HG03280 (cell line): Measurements from ENCODE around the gene GRHL3.

ENCODE experiments used
- ATAC-seq: cut with Tn5 transposase; IDR thresholded peaks from one replicate; pipeline ENCODE4 v1.9.1; 2021; ENCODE audit warnings: mild to moderate bottlenecking, moderate library complexity; ENCODE audit not compliant: unreplicated experiment

Gene GRHL3

GRCh38 chr1:24366707-24367106, 47.5 kb downstream of the GRHL3 start:
- ATAC-seq, result no peak

- ATAC-seq, result no peak
These were observed 50.0 kb downstream of the GRHL3 start for GRCh38 chr1:24369199-24369598.

DNA sequence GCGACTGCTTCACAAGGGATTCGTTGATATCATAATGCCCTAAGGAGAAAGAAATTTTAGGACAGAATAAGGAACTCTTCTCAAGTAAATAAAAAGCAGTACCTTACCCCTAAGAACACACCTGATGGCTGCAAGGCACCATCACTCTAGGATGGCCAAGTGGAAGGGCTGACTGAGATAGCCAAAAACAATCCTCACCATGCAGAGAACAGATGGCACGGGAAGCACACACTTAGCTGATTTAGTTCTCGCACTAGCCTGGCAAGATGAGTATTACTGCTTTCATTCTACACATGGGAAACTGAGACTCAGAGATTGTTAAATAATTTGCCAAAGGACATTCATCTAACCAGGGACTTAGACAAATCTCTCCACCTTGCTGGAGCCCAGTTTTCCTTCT, 50.6 kb downstream of the GRHL3 start:
- ATAC-seq, result no peak

DNA sequence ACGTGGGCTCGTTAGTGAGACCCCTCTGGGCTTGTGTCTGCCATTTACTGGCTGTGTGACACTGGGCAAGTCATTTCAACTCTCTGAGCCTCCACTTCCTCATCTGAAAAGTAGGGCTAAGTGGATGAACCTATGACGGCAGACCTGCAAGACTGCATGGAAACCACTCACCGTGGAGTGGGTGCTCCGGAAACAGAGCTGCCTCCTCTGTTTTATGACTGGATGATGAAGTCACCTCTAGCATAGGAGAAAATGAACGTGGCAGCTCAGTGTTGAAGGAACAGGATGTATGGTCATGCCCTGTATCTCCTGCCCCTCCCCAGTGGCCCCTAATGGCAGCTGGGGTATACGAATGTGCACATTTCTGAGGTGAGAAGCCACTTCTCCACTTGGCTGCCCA, 53.9 kb downstream of the GRHL3 start:
- no peak for ATAC-seq

- ATAC-seq, result no peak
These were observed 54.6 kb downstream of the GRHL3 start for GRCh38 chr1:24373710-24374109.

DNA sequence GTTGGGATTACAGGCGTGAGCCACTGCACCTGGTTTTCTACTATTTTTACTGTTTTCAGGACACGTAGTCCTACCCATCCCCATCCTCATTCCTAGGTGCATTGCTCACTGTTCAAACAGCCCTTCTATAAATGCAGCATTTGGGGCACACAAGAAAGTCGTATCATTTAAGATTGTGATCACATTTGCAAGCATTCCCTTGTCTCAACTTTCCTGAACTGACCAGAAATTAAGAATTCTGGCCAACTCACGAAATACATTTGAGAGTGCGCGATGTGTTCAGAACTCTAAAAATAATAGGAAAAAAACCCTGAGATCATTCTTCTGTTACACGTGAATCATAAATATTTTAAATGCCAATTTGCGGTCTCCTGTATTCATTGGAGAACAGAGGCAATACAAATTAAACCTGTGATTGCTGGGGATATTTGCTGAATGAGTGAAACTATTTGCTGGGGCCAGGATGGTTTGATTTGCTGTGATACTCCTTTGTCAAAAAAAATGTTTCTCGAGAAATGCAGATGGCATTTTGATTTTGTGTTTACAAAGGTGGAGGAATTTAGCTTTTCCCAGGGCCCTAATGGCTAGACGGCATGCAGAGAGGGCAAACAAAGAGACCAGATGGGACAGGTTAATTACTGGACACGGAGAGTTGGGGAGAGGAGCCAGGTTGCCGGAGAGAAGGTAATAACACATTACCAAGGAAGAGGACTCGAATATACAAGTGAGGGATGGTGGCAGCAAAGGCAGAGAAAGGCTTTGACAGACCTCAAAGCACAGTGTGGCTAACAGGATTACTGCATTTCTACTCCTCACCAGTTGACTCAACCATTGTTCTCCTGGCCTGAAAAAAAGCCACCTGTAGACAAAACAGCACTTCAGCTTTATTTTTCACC, 56.0 kb downstream of the GRHL3 start:
- ATAC-seq, result no peak

GRCh38 chr1:24379733-24380315, 60.7 kb downstream of the GRHL3 start:
- ATAC-seq, result no peak

- ATAC-seq, result no peak
These were observed 61.4 kb downstream of the GRHL3 start for GRCh38 chr1:24380508-24380907.

GRCh38 chr1:24381256-24381655, 62.1 kb downstream of the GRHL3 start:
- no peak for ATAC-seq

GRCh38 chr1:24382165-24382577, 63.0 kb downstream of the GRHL3 start:
- no peak for ATAC-seq

DNA sequence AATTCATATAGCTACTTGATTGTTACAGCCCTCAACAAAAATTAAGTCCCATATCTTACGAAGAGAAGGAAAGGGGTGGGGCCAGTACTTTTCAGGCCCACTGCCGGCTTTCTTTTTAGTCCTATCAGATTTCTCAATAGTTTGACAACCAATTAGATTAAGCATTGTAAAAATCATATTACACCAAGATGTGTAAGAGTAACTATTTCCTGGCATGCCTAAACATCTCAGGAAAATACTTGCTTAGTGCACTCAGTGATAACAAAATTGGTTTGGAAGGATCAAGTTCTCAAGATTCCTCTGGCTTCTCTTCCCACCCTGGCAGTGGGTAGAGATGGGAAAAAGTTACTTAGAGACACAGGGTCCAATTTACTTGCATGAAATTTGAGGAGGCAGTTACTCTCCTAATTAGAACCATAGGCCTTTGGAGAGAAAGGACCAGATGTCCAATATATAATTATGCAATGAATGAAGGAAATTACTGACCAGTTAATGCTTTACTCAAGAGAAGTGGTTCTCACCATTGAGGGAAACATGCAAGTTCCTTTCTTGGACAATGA, 64.3 kb downstream of the GRHL3 start:
- ATAC-seq, result no peak

DNA sequence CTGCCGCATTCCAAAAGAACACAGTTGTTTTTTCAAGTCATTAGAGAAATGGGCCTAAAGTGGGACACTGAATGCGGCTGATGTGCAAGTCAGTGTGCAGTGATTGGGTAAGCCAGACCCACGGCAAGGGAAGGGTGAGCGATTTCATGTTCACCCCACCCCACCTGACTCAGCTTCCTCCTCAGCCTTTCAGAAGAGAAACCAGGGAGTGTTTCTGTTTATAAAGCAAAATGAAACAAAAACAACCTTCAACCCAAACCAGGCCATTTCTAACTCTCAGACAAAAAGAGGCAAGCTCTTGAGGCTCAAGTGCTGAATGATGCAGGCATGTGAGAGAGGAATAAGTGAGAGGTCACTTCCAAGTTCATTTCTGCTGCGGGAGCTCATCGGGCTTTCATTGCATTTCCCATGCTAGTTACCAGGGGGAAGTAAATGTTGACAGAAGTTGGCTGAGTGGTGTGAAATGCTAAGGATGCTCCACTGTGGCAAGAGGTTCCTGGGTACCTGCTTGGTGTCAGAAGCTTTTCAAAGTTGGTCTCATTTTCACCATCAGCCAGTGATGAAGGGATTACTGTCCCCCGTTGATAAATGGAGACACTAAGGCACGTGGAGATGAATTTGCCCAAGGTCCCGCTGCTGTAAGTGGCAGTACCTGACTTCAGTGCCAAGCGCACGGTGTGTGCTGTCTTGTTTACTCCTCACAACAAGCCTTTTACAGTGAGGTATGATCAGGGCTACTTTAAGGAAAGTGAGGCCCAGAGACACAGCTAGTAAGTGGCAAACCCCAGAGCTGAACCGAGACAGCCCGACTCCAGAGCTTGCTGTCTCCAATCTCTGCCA, 65.3 kb downstream of the GRHL3 start:
- no peak for ATAC-seq

- ATAC-seq, result no peak
These were observed 66.2 kb downstream of the GRHL3 start for GRCh38 chr1:24385160-24385940.

GRCh38 chr1:24386241-24386640, 67.1 kb downstream of the GRHL3 start:
- ATAC-seq, result no peak

DNA sequence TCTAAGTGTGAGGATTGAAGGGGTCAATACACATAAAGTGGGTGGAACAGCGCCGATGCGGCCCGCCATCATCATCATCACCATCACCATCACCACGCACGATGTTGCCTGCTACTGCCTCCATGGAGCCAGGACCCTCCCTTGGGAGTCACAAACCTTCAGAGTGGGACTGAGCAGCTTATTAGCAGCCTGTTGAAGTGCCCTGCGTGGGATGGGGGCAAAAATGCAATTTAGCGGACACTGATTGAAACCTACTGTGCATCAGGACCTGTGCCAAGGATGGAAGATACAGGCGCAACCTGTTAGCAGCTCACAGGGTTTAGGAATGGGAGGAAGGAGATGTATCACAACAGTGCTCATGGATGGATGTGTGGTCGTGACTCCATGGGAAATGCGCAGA, 67.8 kb downstream of the GRHL3 start:
- ATAC-seq, result no peak

- ATAC-seq, result no peak
These were observed 68.5 kb downstream of the GRHL3 start for GRCh38 chr1:24387636-24388175.

DNA sequence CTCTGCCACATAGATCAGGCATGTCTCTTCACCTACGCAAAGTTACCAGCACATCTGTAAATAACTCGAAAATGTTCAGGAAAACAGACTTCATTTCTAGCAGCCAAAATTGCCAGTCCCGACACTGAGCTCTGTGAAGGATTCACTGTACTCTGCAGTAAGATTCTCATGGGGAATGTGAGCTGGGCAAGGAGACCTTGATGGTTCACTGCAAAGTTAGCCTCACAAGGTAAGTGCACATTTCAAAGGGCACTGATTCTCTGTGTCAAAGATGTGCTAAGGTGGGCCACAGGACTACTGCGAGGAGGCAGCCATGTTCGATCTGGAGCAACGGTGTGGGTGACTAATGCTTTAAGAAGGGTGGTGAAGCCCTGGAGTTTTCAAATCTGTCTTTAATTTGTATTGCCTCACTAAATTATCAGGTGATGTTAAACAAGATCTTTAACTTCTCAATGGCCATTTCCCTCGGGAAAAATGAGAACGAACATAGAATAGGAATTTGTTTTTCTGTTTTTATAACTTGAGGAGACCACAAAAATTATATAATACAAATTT, 69.3 kb downstream of the GRHL3 start:
- no peak for ATAC-seq

GRCh38 chr1:24389231-24389678, 70.1 kb downstream of the GRHL3 start:
- no peak for ATAC-seq

DNA sequence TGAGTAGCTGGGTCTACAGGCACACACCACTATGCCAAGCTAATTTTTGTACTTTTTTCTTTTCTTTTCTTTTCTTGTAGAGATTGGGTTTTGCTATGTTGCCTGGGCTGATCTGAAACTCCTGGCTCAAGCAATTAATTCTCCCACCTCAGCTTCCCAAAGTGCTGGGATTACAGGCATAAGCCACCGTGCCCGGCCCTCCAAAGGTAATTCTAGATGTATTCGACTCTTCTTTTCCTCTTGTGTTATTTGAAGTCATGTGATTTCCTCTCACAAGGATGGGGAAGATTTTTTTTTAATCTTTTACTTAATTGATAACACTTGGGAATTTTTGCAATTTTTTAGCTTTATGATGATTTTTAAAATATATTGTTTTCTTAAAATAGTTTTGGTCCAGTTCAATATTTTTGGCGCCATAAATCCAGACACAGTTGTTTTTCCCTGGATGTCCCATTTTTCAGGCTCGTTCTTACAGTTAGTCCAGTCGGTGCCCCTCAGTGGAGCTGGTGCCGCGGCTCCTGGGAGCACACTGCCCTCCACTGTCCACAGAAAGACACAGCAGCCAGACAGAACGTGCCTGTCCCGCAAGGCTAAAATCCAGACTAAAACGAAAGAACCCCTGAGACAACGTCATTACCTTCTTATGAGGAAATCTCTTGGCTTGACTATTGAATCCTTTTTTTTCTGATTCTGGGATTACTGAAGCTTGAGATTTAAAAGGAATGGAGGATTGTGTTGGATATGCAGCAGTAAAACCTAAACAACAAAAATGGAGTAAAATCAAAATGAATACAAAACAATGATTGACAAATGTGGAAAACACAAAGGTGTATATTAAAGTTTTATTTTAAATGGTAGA, 72.0 kb downstream of the GRHL3 start:
- ATAC-seq, result peak; percentile 53
